GM21737 (cell line): ENCODE data around the gene OBSL1.
A peak's percentile ranks its signal among the peaks of the same experiment; 100 is the strongest.

ENCODE experiments used
- ATAC-seq: cut with Tn5 transposase; IDR thresholded peaks from one replicate; pipeline ENCODE4 v1.9.1; 2021; ENCODE audit warnings: mild to moderate bottlenecking, moderate library complexity; ENCODE audit not compliant: unreplicated experiment

Gene OBSL1

DNA sequence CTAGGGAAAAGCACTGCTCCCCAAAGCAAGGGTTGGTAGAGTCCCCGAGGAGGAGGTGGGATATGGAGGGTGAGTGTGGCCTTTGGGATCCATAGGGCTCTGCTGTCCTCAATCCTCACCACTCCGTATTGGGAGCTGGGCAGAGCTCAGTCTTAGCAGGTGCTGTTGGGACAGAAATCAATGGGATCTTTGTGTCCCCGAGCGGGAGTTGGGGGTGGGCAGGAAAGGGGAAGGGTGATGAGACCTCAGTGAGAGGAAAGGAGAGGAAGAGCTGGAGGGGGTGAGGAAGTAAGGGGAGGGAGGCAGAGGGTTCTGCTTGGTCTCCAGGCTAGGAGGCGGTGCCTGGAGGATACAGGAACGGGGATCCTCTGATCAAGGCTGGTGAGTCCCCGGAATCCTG lies 54.5 kb downstream of the OBSL1 start:
- no peak for ATAC-seq

DNA sequence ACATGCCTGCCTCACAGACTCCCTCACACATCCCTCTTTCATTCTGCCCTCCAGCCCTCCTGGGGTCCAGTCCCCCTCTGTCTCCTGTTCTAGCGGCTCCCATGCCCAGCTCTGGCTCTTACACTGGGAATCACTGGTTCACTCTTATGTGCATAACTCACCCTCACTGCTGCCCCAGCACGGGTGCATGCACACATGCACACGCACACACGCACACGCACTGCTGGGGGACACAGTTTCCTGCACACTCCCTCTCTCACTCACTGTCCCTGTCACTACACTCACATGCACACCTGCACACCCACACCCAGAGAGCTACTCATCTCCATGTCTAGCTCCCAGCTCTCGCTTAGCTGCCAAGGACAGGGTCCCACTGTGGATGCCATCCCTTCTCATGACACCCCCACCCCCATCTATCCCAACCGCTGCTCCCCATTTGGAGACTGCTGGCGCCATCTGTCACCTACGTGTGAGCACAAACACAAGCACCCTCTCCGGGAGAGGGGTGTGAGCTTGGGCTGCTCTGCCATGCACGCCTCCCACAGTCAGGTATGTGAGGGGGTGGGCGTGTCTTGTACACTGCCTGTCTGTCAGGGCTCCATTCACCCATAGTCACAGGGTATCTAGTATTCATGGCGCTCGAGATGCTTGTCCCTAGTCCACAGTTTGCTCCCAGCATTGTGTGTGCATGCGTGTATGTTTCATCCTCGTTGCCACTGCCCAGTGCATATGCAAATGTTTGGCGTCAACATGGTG lies 55.3 kb downstream of the OBSL1 start:
- ATAC-seq, result no peak

GRCh38 chr2:219514836-219515235 lies 56.5 kb downstream of the OBSL1 start:
- no peak for ATAC-seq

DNA sequence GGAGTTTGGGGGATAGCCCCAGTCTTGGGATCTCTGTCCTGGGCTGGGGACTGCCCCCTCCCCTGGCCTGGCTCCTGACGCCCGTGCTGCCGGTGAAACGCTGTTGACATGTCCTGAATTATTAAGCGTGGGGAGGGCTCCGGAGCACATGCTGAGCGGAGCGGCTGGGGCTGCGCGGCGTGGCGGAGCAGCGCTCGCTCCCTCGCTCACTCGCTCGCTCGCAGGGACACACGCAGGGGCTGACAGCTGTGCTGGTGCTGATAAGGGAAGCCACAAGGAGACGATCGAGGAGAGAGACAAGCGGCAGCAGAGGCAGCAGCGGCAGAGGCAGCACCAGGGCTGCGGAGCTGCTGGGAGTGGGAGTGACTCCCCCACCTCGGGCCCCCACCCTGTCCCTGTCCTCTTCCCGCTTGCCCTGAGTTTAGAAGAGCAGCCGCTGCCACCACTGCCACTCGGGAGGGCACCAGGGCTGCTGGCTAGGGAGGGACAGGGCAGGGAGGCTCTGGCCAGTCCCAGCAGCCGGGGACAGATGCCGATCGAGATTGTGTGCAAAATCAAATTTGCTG lies 57.1 kb downstream of the OBSL1 start, which contains the start of gene ASIC4:
Gene ASIC4 (plus strand): TSS at position 287 of the 566 bp plus-strand sequence. CDS start 243 bp downstream, at position 530.
- no peak for ATAC-seq

DNA sequence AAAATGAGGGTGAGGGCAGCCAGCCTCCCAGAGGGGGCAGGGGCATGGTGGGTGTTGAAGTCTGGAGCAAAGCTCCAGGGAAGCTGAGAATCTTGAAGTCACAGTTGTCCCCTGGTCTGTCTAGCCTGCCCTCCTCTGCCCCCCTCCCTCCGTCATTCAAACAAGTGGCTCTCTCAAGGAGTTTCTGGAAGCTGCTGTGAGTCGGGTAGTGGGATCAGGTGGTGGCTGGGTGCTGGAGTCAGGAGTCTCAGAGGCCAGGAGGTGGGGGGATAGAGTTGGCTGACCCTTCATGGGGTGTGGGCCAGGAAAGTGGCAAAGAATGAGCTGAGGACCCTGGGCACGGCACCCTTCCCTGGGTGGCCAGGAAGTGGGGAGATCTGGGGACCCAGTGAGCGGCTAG lies 57.6 kb downstream of the OBSL1 start:
- no peak for ATAC-seq

- ATAC-seq, result no peak
Observed at GRCh38 chr2:219512524-219513216, 58.7 kb downstream of the OBSL1 start.

DNA sequence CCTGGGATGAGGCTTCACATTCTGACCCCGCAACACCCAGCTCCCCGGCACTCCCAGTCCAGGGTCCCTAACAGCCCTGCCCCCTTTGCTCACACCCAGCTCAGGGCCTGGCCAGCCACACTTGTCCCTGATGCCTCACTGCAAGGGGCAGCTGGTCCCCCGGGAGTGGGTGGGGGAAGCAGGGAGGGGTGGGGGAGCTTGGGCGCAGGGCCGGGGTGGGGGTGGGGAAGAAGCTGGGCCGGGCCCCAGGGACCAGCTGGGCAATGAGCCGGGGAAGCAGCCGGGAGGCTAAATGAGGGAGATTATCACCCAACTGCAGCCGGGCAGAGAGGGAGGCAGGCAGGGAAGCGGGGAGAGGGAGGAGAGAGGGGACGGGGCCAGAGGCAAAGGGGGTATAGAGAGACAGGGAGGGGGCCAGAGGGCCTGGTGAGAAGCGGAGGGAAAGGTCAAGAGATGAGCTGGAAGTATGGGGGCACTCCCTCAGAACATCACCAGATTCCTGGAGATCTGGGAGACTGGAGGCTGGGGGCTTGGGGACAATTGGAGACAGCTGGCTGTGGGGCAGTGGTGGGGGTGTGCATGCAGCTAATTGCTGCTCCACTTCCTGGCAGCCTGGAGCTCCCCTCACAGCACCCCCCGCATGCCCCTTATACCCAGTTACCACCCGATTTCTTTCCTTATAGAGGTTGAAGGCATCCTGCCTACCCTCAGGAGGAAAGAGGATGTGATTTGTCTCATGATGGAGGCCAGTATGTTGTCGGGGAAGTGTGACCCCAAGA lies 59.6 kb downstream of the OBSL1 start:
- ATAC-seq, result no peak

DNA sequence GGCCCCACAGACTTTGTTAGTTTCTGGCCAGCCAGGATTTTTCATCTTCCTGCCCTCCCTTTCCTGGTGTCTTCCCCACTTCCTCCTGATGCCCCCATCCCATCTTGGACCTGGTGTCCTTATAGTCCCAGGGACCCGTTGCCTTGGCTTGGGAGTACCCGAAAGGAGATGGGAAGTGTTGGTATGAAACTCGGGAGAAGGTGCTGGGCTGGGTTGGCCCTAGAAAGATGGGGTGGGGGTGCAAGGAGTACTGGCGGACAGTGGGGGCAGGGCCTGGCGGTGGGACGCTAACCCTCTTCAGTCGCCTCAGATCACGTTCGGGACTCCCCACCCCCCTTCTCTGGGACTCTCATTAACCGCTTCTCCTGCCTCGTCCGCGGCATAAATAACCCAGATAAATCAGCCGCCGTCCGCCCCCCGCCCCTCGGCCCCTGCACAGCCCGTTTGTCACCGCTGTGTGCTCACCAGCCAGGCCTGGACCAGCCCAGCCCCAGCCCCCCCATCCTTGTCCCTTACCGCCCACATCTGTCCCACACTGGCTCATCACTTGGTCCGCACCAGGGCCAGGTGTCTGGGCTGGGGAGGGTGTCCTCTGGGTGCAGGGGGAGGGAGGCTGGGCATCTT lies 60.7 kb downstream of the OBSL1 start:
- ATAC-seq, result no peak

GRCh38 chr2:219509780-219510511 lies 61.4 kb downstream of the OBSL1 start:
- peak; percentile 60 for ATAC-seq

- ATAC-seq, result peak; percentile 8
Observed at GRCh38 chr2:219508971-219509779, 62.2 kb downstream of the OBSL1 start.

- ATAC-seq, result no peak
Observed at GRCh38 chr2:219508444-219508734, 63.0 kb downstream of the OBSL1 start.

DNA sequence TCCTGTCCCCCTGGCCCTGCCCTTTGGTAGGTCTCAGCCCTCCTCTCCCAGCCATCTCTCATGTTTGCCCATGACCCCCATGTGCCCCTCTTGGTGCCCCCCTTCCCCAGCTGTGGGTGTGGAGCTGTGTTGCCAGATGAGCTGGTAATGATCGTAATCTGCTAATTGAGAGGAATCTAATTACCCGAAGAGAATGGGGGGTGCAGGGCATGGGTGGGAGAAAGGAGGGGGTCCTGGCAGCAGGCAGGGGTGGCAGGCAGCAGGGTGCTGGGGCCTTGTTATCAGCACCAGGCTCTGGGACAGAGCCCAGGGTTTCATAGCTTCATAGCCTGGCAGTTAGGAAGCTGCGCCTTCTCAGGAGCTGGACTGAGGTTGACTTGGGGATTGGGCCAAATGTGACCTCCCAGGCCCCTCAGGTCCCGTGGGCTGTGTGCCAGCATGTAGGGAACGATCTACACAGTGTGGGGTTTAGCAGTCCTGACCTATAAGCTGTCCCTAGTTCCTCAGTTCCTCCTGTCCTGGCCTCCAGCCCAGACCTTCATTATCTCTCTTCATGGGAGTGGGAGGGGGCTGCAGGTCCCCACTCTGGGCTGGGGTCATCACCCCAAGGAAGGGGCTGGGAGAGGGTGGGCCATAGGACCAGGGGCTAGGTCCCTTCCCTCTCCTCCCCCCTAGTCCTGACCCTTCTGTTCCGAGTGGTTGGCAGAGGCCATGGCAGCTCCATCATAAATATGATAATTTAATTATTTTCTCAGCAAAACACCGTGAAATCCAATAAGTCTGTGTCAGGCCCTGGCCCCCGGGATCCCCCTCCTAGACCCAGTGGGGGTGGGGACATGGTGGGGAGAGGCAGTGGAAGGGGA lies 63.5 kb downstream of the OBSL1 start:
- no peak for ATAC-seq

DNA sequence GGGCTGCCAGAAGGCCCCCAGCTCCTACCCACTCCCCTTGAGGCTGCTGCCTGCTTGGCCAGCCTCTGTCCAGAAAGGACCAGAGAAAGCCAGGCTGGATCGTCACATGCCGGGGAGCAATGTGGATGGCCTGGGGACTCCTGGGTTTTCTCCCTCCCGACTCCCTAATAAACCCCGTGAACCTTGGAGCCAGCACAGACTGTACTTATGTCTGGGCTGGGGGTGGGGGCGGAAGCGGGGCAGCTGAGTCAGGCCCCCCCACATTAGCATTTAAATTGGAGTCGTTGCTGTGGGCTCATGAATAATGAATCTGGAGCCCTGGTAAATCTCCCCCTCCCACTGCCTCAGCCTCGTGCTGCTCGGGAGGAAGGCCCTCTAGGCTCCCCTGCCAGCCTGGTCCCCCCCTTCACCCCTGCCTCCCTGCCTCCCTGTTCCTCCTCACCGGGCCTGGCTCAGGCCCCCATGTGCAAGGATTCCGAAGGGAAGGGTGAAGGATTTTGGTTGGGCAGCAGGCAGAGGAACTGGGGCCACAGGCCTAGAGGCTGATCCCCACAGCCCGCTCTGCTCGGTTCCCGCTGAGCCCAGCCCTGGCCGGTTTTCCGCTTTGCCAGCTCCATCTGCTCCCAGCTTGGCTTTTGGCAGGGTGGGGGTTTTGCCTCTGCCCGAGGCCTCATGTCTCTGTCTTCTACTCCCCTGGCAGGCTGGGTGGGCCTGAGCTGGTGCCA lies 64.4 kb downstream of the OBSL1 start:
- no peak for ATAC-seq

DNA sequence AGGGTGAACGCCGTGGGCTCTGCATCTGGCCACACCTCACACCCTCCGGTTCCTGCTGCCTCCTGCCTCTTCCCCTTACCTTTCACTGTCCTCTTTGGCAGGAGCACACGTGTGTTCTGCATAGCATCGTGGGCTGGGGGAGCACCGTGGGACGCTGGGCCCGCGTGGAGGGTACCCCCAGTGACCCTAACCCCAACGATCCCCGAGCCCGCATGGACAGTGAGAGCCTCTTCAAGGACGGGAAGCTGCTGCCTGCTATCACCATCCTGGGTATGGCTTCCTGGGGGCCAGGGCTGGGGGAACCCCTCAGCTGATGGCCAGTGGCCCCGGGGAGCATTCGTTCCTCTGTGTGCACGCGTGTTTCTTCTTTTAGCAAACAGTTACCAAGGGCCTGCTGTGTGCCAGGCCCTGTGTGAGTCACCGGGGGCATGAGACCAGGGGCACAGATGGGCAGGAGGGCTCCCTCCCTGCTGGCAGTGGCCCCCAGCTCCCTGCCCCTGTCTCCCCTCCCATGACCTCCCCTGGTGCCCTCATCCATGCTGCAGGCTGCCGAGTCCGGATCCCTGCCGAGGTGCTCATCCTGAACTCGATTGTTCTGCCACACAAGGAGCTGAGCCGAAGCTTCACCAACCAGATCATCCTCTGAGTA lies 65.1 kb downstream of the OBSL1 start:
- ATAC-seq, result no peak

DNA sequence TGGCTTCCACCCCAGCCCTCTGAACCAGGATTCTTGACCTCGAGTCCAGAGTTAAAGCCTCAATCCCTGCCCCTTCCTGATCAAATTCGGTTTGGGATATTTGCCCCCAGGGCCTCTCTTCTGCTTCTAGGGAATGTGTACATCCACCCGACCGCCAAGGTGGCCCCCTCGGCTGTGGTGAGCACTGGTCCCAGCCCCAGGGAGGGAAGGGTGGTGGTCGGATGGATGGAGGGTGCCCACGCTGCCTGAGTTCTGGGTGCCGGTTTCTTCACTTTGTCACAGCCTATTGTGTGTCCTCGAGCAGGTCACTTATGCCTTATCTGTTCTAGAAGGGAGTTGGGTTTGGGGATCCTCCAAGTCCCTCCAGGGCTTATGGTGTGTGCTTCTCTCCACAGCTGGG lies 65.8 kb downstream of the OBSL1 start:
- no peak for ATAC-seq

GRCh38 chr2:219502618-219503017 lies 68.7 kb downstream of the OBSL1 start:
- ATAC-seq, result no peak

GRCh38 chr2:219501849-219502248 lies 69.5 kb downstream of the OBSL1 start:
- ATAC-seq, result no peak
